ENCODE results near the gene USP8.
A peak's percentile ranks its signal among the peaks of the same experiment; 100 is the strongest.

The USP8 gene

DNA sequence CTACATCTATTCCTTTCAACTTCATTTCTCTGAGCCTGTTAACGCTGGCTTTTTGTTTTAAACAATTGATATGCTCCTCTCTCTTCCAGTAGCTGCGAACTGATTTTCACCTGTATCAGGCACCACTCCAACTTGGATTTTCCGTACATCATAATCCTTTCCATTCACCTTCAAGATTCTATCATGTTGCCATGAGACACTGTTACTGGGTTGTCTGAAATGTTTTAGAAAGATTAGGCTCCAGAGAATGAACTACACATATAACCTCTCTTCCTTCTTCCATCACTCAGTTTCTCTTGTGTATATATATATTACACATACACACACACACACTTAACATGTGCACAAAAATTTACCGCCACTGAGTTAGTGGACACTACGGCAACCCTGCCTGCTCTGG, 122.4 kb downstream of the USP8 start, which contains the start of gene USP50:
Gene USP50, minus strand, starts transcription at position 101 of the 400 bp plus-strand sequence. CDS start 141 bp downstream, outside the sequence.
- DNase-seq: no peak

- no peak for DNase-seq
Measured at GRCh38 chr15:50549326-50549725, 125.1 kb downstream of the USP8 start.

DNA sequence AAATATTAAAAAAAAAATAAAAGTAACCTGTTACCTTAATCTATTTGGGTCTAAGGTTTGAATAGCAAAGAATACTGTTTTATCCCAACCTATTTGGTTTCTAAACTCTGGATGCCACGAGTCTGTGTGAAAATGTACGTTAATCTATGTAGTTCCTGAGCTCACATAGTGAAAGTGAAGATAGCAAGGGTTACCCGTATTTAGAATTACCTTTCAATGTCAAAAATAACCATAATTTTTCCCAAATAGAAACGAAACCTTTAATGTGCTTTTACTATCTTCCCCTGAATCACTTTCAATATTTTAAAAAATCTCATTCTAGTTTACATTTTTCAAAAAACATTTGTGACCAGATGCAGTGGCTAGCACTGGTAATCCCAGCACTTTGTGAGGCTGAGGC, 128.0 kb downstream of the USP8 start:
- no peak for DNase-seq

DNA sequence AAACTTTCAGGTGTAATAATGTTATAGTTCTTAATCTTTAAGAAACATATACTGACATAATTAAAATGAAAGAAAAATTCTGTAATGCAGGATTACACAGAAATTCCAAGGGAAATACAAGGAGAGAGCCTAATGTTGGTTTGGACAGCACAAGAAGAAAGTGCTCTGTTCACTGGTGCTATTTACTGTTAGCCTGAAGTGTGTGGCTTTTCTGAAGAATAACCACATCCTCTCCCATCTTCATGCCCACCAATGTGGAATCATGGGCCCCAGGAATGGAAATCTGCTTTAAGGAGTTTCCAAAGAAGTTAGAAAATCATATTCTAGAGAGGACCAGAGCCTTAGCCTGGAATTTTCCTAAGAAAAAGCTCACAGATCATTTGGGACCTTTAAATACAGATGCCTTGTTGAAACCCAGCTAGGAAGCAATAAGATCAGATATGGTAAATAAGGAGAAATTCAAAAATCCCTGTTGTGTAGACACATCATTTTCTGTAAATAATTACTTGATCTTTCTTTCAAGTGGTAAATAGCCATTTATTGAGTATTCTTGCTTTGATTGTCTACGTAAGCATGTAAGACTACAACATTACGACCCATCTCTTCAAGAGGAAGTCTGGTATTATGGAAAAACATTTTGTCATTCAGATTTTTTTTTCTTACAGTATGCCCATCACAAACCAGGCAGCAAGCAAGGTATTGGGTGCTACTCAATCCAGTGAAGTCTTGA, 132.6 kb downstream of the USP8 start:
- no peak for DNase-seq

- no peak for DNase-seq
Measured at GRCh38 chr15:50558012-50558411, 133.8 kb downstream of the USP8 start.

- peak in 1 of 2 experiments; percentile 34 for DNase-seq
Measured at GRCh38 chr15:50562735-50563640, 138.8 kb downstream of the USP8 start.

- DNase-seq: no peak
Measured at GRCh38 chr15:50563756-50564155, 139.6 kb downstream of the USP8 start.

Data from NCI-H524 (cell line).